ENCODE measurements around the gene CLCN3.

The CLCN3 gene

DNA sequence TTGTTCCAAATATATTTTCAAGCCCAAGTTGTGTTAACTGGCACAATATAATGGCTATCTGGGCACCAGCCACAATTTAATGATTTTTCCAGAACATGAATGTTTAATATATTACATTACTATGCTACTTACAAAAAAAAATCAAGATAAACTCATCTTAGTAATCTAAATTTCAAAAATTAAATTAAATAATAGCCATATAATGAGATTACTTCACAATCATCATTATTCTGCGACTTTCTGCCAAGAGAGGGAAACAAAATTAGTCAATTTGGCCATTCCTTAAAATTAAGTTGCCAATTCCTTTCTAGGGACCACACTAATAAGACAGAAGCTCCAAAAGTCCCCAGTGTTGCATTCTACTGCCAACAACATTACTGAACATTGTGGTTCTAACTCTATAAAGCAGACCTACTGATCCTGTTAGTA is 15.5 kb upstream of the CLCN3 start:
- Histone ChIP-seq H3K36me3 (ENCODE audit: insufficient read depth) (no peaks in the 10 kb centered on the region), H2AFZ (ENCODE audit: low read depth) (no peak overlapping the region), H3K4me3 (IDR thresholded peaks at IDR 0.05; ENCODE audit: insufficient read depth, low read depth, low read length) (no peak overlapping the region), H3K27me3 (ENCODE audit: insufficient read depth, low read depth) (no peaks in the 10 kb centered on the region), H3K79me2 (ENCODE audit: insufficient read depth, low read depth) (peaks cover 29% of the 10 kb centered on the region; the same call in 1 of the 2 replicates), H4K20me1 (ENCODE audit: insufficient read depth) (no peaks in the 10 kb centered on the region), H3K27ac (peak overlapping the region; percentile 71), H3K4me1 (ENCODE audit: low read depth, poor library complexity, severe bottlenecking) (peaks cover 36% of the 10 kb centered on the region), H3K9ac (peak overlapping the region; percentile 40), H3K4me2 (peak overlapping the region; percentile 55)
- TF ChIP-seq, protein P1, sequence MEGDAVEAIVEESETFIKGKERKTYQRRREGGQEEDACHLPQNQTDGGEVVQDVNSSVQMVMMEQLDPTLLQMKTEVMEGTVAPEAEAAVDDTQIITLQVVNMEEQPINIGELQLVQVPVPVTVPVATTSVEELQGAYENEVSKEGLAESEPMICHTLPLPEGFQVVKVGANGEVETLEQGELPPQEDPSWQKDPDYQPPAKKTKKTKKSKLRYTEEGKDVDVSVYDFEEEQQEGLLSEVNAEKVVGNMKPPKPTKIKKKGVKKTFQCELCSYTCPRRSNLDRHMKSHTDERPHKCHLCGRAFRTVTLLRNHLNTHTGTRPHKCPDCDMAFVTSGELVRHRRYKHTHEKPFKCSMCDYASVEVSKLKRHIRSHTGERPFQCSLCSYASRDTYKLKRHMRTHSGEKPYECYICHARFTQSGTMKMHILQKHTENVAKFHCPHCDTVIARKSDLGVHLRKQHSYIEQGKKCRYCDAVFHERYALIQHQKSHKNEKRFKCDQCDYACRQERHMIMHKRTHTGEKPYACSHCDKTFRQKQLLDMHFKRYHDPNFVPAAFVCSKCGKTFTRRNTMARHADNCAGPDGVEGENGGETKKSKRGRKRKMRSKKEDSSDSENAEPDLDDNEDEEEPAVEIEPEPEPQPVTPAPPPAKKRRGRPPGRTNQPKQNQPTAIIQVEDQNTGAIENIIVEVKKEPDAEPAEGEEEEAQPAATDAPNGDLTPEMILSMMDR (conservative IDR thresholded peaks at IDR 0.05; ENCODE audit: low read depth, low read length), result no peak

GRCh38 chr4:169611157-169611556 is 9.2 kb upstream of the CLCN3 start:
- Histone ChIP-seq H4K20me1 (ENCODE audit: insufficient read depth) (no peaks in the 10 kb centered on the region), H3K4me3 (IDR thresholded peaks at IDR 0.05; ENCODE audit: insufficient read depth, low read depth, low read length) (no peak overlapping the region), H3K27me3 (ENCODE audit: insufficient read depth, low read depth) (no peaks in the 10 kb centered on the region), H3K36me3 (ENCODE audit: insufficient read depth) (no peaks in the 10 kb centered on the region), H2AFZ (ENCODE audit: low read depth) (peak overlapping the region; percentile 62), H3K9ac (peak overlapping the region; percentile 93), H3K79me2 (ENCODE audit: insufficient read depth, low read depth) (peaks cover 34% of the 10 kb centered on the region), H3K4me1 (ENCODE audit: low read depth, poor library complexity, severe bottlenecking) (peaks cover 33% of the 10 kb centered on the region), H3K27ac (peak overlapping the region; percentile 97; the same call in 1 of the 2 replicates), H3K4me2 (peak overlapping the region; percentile 93)
- TF ChIP-seq, protein P1 (conservative IDR thresholded peaks at IDR 0.05; ENCODE audit: low read depth, low read length), result no peak

- H3K4me2 ChIP-seq, result peak within 1 kb of the TSS; percentile 93
- H3K4me1 ChIP-seq (ENCODE audit: low read depth, poor library complexity, severe bottlenecking), result peaks cover 32% of the 10 kb centered on the region
These were observed 8.1 kb upstream of the CLCN3 start, which contains the start of gene NEK1 for GRCh38 chr4:169611991-169612870. Gene NEK1, minus strand, starts transcription at chr4:169612583. Its CDS starts 9,953 bp downstream, at chr4:169602630.

More at GRCh38 chr4:169611991-169612870, 8.1 kb upstream of the CLCN3 start, which contains the start of gene NEK1:
- TF ChIP-seq, protein P1 (conservative IDR thresholded peaks at IDR 0.05; ENCODE audit: low read depth, low read length), result no peak
- peaks cover 34% of the 10 kb centered on the region for H3K79me2 ChIP-seq (ENCODE audit: insufficient read depth, low read depth)
- H3K36me3 ChIP-seq (ENCODE audit: insufficient read depth), result no peaks in the 10 kb centered on the region
- peak within 1 kb of the TSS; percentile 62 for H2AFZ ChIP-seq (ENCODE audit: low read depth)
- H4K20me1 ChIP-seq (ENCODE audit: insufficient read depth), result no peaks in the 10 kb centered on the region
- peak within 1 kb of the TSS; percentile 97 for H3K27ac ChIP-seq
- H3K27me3 ChIP-seq (ENCODE audit: insufficient read depth, low read depth), result no peaks in the 10 kb centered on the region
- H3K4me3 ChIP-seq (IDR thresholded peaks at IDR 0.05; ENCODE audit: insufficient read depth, low read depth, low read length), result peak within 1 kb of the TSS; percentile 59
- H3K9ac ChIP-seq, result peak within 1 kb of the TSS; percentile 93

Data from KMS-11 (cell line).